Loucy (cell line): Measurements from ENCODE around the gene PRKN.

Source experiments
- CTCF ChIP-seq: fragments of 200-600 bp; sonication (generic); conservative IDR thresholded peaks from 2 replicates; pipeline ENCODE4 v1.5.1; 2014; ENCODE audit warnings: mild to moderate bottlenecking, antibody characterized with exemption, low read length
- EZH2phosphoT487 ChIP-seq: fragments of 200-600 bp; IDR thresholded peaks from 2 replicates; pipeline ENCODE4 v1.6.1; 2018; ENCODE audit warnings: antibody characterized with exemption, mild to moderate bottlenecking, moderate library complexity, borderline replicate concordance

GRCh38 chr6:161921602-161922395 is 805.8 kb downstream of the PRKN start:
- TF ChIP-seq CTCF: no peak
- TF ChIP-seq EZH2phosphoT487: no peak
